SK-N-MC (cell line): Measurements from ENCODE around the gene INPP5D.

Experiments
- DNase-seq: peaks from one replicate; pipeline ENCODE4 v3.0.0-alpha.2; 2011; ENCODE audit warnings: low read depth, low spot score
- H3K27ac ChIP-seq: fragments of 200-600 bp; sonication (generic); 2 replicates; pipeline ENCODE4 v1.5.1; 2016; ENCODE audit warnings: mixed run types
- H3K36me3 ChIP-seq: fragments of 200-600 bp; sonication (generic); 2 replicates; pipeline ENCODE4 v1.6.1; 2017; ENCODE audit warnings: antibody characterized with exemption, low read length, mixed read lengths; ENCODE audit not compliant: insufficient read depth
- H3K4me3 ChIP-seq: fragments of 200-600 bp; sonication (generic); 2 replicates; pipeline ENCODE4 v1.5.1; 2016
- H3K9ac ChIP-seq: fragments of 200-600 bp; sonication (generic); 2 replicates; pipeline ENCODE4 v1.8.0; 2017; ENCODE audit warnings: mixed run types, mixed read lengths; ENCODE audit not compliant: insufficient read length
- H3K9me3 ChIP-seq: fragments of 200-600 bp; sonication (generic); 2 replicates; pipeline ENCODE4 v1.6.1; 2017; ENCODE audit warnings: low read depth, mild to moderate bottlenecking, antibody characterized with exemption, low read length, moderate library complexity, mixed read lengths
- EZH2 ChIP-seq: fragments of 200-600 bp; sonication (generic); IDR thresholded peaks from one replicate; pipeline ENCODE4 v1.6.1; 2017; ENCODE audit warnings: antibody characterized with exemption
- FOXP2 ChIP-seq: optimal IDR thresholded peaks from 2 replicates; pipeline ENCODE3; 2011; ENCODE audit warnings: mild to moderate bottlenecking, moderate library complexity; ENCODE audit not compliant: insufficient read depth; ENCODE audit errors: extremely low read length, control extremely low read depth
- POLR2AphosphoS5 ChIP-seq: IDR thresholded peaks from 2 replicates; pipeline ENCODE4 v1.6.1; 2012; ENCODE audit warnings: mild to moderate bottlenecking, low read depth, low read length, borderline replicate concordance

Gene INPP5D

DNA sequence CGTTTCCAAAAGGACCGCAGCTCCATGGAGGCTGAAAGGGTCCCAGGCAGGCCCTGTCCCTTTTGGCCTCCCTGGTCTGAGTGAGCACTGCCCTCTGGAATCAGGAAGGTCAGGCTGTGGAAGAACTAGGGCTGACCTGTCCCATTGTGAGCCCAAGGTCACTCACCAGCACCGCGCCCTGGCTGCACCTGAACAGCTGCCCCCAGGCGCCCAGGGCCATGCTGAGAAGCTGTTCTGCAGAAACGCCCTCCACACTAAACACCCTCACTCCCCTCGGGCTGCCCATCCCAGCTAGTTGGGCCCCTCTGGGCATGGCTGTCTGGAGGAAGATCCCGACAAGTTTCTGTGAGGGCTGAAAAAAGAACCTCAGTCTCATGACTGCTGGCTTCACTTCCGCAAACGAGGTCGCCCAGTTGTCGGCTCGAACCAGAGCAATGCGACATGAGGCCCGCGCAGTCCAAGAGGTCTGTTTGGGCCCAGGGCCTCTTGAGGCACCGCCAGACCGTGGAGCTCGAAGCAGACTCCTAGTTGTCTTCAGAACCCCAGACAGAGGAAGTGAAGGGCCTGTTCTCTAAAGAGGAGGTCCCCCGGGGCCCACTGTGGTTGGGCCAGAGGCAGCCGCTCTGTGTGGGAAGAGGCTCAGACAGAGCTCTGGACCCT lies 64.4 kb downstream of the INPP5D start:
- Histone ChIP-seq H3K9ac (no peak overlapping the region), H3K9me3 (no peaks in the 10 kb centered on the region), H3K36me3 (no peaks in the 10 kb centered on the region), H3K27ac (no peak overlapping the region), H3K4me3 (no peak overlapping the region)
- DNase-seq: no peak
- no peak for TF ChIP-seq POLR2AphosphoS5
- TF ChIP-seq EZH2: no peak
- no peak for TF ChIP-seq FOXP2

DNA sequence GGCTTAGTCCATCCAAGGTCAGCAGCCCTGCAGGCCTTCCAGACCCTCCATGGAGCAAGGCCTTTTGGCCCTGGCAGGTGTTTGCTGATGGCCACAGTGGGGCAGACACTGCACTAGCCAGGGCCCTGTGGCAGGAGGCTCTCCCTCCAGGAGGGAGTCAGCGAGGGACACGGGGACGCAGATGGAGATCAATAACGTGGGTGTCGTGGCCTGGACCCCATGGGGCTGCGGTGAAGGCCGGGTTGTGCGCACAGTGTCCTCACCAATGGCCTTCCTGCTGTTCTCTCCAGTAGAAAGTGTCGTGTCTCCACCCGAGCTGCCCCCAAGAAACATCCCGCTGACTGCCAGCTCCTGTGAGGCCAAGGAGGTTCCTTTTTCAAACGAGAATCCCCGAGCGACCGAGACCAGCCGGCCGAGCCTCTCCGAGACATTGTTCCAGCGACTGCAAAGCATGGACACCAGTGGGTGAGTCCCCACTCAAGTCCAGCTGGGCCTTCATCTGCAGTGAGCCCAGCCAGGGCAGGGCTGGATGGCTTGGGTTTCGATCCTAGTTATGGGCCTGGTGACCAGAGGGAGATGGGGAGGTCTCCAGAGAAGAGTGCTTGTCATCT lies 65.4 kb downstream of the INPP5D start:
- Histone ChIP-seq H3K9ac (no peak overlapping the region), H3K36me3 (no peaks in the 10 kb centered on the region), H3K27ac (no peak overlapping the region), H3K9me3 (no peaks in the 10 kb centered on the region), H3K4me3 (no peak overlapping the region)
- DNase-seq: no peak
- TF ChIP-seq EZH2 (no peak), FOXP2 (no peak), POLR2AphosphoS5 (no peak)

DNA sequence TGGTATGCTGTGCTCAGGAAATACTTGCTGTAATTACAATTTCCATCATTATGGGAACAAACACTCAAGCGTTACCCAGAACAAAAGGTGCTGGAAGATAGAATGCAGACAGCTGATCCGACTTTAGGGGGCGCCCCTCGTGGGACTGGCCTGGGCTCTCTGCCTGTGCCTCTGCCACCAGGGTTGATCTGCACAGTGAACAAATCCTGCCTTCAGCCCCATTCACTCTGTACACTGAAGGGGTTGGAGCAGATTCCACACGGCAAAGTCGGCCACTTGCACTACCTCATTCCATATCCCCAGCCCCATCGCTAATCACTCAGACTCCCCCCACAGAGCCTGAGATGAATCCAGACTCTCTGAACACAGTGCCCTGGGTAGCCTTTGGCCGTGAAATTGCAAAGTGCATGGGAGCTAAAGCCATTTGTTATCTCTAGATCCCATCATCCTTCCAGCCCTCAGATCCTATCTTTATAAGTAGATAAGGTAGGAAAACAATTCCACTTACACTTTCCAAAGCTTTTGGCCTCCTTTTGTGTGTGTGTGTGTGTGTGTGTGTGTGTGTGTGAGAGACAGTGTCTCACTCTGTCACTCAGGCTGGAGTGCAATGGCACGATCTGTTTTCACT lies 69.3 kb downstream of the INPP5D start:
- Histone ChIP-seq H3K9ac (no peak overlapping the region), H3K4me3 (no peak overlapping the region), H3K27ac (no peak overlapping the region), H3K36me3 (no peaks in the 10 kb centered on the region), H3K9me3 (no peaks in the 10 kb centered on the region)
- no peak for DNase-seq
- no peak for TF ChIP-seq POLR2AphosphoS5

DNA sequence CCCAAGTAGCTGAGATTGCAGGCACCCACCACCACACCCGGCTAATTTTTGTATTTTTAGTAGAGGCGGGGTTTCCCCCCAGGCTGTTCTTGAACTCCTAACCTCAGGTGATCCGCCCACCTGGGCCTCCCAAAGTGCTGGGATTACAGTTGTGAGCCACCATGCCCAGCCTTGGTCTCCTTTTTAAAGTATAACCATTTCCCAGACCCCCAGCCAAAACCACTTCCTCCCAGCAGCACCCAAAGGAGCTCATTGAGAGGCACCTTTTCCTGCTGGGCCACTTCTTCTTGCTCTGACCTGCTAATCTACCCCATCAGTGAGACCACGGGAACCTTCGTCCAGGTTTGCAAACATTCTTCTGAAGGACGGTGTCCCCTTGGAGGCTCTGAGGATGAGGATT lies 69.9 kb downstream of the INPP5D start:
- Histone ChIP-seq H3K9me3 (no peaks in the 10 kb centered on the region), H3K27ac (no peak overlapping the region), H3K9ac (no peak overlapping the region), H3K36me3 (no peaks in the 10 kb centered on the region), H3K4me3 (no peak overlapping the region)
- no peak for DNase-seq
- no peak for TF ChIP-seq POLR2AphosphoS5
- TF ChIP-seq FOXP2: no peak
- TF ChIP-seq EZH2: no peak

DNA sequence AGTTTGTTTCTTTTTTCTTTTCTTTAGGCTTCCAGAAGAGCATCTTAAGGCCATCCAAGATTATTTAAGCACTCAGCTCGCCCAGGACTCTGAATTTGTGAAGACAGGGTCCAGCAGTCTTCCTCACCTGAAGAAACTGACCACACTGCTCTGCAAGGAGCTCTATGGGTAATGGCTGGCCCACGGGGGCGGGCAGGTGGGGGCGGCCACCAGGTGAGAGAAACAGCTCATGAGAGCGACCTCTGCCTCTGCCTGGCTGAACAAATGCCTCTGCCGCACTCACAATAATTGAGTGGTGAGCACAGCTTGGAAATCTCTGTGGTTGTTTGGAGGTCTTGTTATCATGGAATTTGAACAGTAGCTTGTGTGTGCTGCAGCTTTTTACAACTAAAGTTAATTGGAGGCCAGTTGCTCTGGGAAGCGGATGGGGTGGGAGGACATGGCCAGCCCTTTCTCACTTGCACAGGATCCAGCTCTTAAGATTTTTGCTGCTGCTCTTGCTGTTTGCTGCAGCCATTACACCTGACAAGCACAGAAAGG lies 70.4 kb downstream of the INPP5D start:
- no peak overlapping the region for H3K27ac ChIP-seq
- H3K36me3 ChIP-seq: no peaks in the 10 kb centered on the region
- H3K9me3 ChIP-seq: no peaks in the 10 kb centered on the region
- H3K9ac ChIP-seq: no peak overlapping the region
- no peak for DNase-seq
- TF ChIP-seq POLR2AphosphoS5 (no peak), FOXP2 (no peak), EZH2 (no peak)
- no peak overlapping the region for H3K4me3 ChIP-seq

DNA sequence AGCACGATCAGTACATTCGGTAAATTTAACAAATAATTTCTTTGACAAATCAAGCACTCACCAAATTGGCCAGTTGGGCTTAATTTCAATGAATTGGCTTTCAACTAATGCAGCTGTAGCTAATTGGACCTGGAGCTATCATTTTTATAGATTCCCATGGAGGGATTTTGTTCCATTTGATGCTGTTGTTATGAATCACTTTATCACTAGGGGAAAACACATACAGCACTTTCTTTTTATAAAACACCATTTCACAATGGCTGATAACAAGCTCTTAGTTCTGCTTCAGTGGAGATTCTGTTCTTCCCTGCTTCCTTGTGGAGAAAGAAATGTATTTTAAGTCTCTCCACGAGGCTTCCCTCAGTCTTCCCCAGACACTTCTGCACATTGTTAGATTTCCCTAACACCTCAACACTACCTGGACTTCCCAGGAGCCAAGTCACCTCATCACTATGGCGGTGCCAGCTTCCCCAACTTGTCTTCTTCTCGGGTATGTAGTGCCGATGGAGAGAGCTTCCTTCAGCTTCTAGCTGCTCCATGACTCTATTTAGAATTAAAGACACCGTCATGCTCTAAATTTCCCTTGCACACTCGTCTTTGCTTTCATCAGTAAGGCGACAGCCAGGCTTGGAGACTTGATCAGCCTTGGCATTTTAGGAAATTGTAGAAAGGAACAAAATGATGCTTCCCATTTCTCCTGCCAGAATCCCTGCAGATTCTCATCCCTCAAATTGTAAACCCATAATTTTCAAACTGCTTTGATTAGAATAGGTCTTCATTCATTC lies 72.0 kb downstream of the INPP5D start:
- Histone ChIP-seq H3K9ac (no peak overlapping the region), H3K4me3 (no peak overlapping the region), H3K36me3 (no peaks in the 10 kb centered on the region), H3K9me3 (no peaks in the 10 kb centered on the region), H3K27ac (no peak overlapping the region)
- DNase-seq: no peak
- TF ChIP-seq POLR2AphosphoS5 (no peak), EZH2 (no peak), FOXP2 (no peak)

DNA sequence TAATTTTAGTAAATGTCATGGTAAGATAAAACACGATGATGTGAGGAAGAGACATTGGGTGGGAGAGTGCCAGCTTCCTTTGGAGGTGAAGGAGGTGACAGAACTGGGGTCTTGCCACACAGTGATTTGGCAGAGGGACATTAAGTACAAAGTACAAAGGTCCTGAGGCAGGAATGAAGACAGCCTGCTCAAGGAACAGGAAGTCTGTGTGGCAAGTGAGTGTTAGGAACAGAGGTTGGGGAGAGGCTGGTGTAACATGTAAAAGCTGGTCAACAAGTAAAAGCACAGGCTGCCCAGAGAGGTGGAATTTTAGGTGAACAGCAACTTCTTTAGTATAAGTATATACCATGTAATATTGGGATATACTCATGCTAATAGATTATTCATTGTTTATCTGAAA lies 73.1 kb downstream of the INPP5D start:
- no peak overlapping the region for H3K4me3 ChIP-seq
- no peaks in the 10 kb centered on the region for H3K36me3 ChIP-seq
- TF ChIP-seq EZH2 (no peak), POLR2AphosphoS5 (no peak), FOXP2 (no peak)
- no peak overlapping the region for H3K27ac ChIP-seq
- H3K9me3 ChIP-seq: no peaks in the 10 kb centered on the region
- no peak for DNase-seq
- H3K9ac ChIP-seq: no peak overlapping the region

DNA sequence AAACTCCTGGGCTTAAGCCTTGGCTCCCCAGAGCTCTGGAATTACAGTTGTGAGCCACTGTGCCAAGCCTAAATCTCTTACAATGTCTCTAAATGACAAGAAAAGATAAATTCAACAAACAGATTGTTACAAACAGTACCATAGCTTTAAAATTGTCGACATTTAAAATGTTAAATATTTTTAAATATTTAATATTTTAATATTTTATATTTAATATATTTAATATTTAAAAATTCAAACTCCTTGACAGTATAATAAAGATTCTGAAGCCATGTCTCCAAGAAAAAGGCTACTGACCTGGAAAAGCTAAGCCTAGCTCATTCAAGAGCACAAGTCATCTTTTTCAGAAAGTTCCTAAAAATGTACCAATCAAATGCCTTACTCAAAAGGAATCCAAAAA lies 75.3 kb downstream of the INPP5D start:
- Histone ChIP-seq H3K9me3 (no peaks in the 10 kb centered on the region), H3K4me3 (no peak overlapping the region), H3K36me3 (no peaks in the 10 kb centered on the region), H3K9ac (no peak overlapping the region), H3K27ac (no peak overlapping the region)
- DNase-seq: no peak
- TF ChIP-seq FOXP2: no peak
- TF ChIP-seq POLR2AphosphoS5: no peak
